ENCODE measurements around the gene MDH2.
"Not testable (repeated sequence)": the region's sequence is repeated elsewhere in the genome, so short reads cannot be mapped to it uniquely, and the experiment has no call there.

Gene MDH2
- 48.3 to 70.7 reads per million in 2 donors for total RNA-seq

GRCh38 chr7:76047811-76048667, at the start of gene MDH2, which contains the start of gene STYXL1:
TSS of gene MDH2 (plus strand) at chr7:76048106. CDS start at chr7:76048161, 55 bp downstream.
TSS of gene STYXL1 (minus strand) at chr7:76048000. CDS start at chr7:76030523, 17,477 bp downstream.
- peak; percentile 72 for DNase-seq

GRCh38 chr7:76000566-76000965, 47.3 kb upstream of the MDH2 start:
- no peak for DNase-seq

- no peak for DNase-seq
These were observed 45.8 kb upstream of the MDH2 start for GRCh38 chr7:76002139-76002538.

GRCh38 chr7:76002822-76003221, 45.1 kb upstream of the MDH2 start:
- no peak for DNase-seq

- no peak for DNase-seq
These were observed 44.6 kb upstream of the MDH2 start for GRCh38 chr7:76003351-76003750.

- DNase-seq = not testable (repeated sequence)
These were observed 42.9 kb upstream of the MDH2 start for GRCh38 chr7:76005004-76005403.

- DNase-seq = no peak
These were observed 39.7 kb upstream of the MDH2 start for GRCh38 chr7:76008156-76008687.

GRCh38 chr7:76009672-76010600, 38.0 kb upstream of the MDH2 start:
- no peak for DNase-seq

GRCh38 chr7:76011442-76011861, 36.5 kb upstream of the MDH2 start:
- DNase-seq = no peak

- no peak for DNase-seq
These were observed 31.5 kb upstream of the MDH2 start for GRCh38 chr7:76016191-76016947.

- DNase-seq = not testable (repeated sequence)
These were observed 29.4 kb upstream of the MDH2 start for GRCh38 chr7:76018520-76018919.

GRCh38 chr7:76020031-76020714, 27.7 kb upstream of the MDH2 start:
- DNase-seq = peak; percentile 65

- DNase-seq = no peak
These were observed 25.7 kb upstream of the MDH2 start for GRCh38 chr7:76022026-76022780.

GRCh38 chr7:76023002-76023401, 24.9 kb upstream of the MDH2 start:
- no peak for DNase-seq

GRCh38 chr7:76029682-76030081, 18.2 kb upstream of the MDH2 start:
- not testable (repeated sequence) for DNase-seq

GRCh38 chr7:76031964-76032363, 15.9 kb upstream of the MDH2 start:
- DNase-seq = no peak

- no peak for DNase-seq
These were observed 10.6 kb upstream of the MDH2 start for GRCh38 chr7:76037310-76037709.

GRCh38 chr7:76040126-76040525, 7.8 kb upstream of the MDH2 start:
- no peak for DNase-seq

- DNase-seq = no peak
These were observed 3.5 kb upstream of the MDH2 start for GRCh38 chr7:76044375-76044865.

- DNase-seq = peak; percentile 5
These were observed 548 bp upstream of the MDH2 start for GRCh38 chr7:76047305-76047810.

GRCh38 chr7:76048668-76048988, 722 bp downstream of the MDH2 start:
- DNase-seq = peak; percentile 6
